GM18526 (cell line): ENCODE data around the gene CTDNEP1.

ENCODE experiments used
- POLR2A ChIP-seq: IDR thresholded peaks from 3 replicates; pipeline ENCODE4 v1.6.1; 2011; ENCODE audit not compliant: insufficient read length; ENCODE audit errors: extremely low read depth

The CTDNEP1 gene

DNA sequence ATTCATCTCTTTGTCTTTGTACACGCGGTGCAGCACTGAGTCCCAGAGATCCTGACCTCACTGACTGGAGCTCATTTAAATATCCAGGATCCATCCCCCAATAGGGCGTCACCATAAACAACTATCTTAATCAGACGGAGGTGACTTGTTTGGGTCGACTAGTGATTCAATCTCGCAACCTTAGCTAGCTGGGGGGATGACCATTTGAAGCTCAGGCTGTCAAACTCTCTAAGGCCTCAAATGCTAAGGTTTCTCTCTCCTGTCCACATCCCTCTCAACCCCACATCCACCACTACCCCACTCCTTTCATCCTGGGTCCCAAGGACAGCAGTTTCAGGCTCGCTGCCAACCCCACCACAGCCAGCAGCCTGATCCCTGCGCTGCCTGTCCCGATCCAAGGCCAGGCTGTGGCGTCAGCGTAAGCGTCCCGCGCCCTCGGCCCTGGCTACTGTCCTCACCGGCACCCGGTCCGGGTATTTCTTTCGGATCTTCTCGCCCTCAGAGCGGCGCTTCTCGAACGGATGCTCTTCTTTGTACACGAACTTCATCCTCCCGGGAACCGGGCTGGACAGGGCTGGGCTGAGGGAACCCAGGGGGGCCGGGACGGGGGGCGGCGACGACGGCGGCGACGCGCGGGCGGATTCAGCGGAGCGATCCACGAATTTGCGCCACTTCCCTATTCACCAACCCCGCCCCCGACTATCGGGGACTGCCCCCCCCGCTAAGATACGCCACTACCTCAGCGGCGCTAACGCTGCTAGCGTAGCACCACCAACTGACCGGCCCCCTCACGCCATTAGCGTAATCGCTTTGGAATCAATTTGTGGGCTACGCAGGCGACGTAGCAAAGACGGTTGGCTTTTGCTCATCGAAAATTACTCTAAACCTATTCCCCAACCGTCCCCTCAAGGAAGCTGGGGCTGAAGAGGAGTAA is 9.5 kb downstream of the CTDNEP1 start, which contains the start of gene GABARAP:
Gene GABARAP, minus strand, starts transcription at position 667 of the 934 bp plus-strand sequence. Its CDS starts 119 bp downstream, at position 548.
- TF ChIP-seq POLR2A: peak; percentile 56

DNA sequence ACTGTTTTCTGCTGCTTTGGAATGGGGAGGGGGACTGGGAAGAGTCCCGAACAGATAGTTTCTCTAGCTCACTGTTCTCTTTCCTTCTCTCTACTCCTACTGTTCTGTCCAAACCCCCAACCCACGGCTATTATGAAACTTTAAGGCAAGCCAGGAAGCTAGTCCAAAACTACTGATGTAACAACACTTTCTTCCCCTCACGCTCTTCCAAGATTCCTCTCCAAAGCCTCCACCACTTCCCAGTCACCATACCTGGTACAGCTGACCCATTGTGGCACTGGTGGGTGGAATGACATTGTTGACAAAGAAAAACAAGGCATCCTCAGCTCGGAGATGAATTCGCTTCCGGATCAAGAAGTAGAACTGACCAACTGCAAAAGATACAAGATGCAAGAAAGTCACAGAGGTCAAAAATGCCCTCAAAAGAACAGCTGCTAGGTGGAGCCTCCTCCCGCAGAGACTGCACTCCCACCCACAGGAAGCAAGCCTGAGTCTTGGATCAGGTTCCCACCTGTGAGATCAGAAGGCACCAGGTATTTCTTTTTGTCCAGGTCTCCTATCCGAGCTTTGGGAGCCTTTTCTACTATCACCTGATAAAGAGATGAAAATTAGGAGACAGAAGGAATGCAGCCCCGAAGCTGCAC is 10.3 kb downstream of the CTDNEP1 start:
- TF ChIP-seq POLR2A: no peak

DNA sequence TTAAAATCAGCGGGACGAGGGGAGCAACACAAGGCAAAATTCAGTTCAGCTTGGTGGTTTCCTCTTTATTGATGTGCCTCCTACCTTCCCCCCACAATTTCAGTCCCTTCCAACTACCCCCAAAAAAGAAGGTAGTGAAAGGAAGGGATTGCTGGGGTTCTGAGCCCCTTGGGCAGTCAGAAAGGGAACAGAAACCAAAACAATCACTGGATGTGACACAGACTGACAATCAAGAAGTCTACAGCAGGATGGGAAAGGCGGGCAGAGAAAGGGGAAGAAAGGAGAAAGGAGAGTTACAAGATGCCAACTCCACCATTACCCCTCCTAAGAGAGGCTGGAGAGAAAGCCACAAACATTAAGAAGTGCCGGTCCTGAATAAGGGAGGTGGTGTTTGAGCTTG is 11.2 kb downstream of the CTDNEP1 start:
- no peak for TF ChIP-seq POLR2A

DNA sequence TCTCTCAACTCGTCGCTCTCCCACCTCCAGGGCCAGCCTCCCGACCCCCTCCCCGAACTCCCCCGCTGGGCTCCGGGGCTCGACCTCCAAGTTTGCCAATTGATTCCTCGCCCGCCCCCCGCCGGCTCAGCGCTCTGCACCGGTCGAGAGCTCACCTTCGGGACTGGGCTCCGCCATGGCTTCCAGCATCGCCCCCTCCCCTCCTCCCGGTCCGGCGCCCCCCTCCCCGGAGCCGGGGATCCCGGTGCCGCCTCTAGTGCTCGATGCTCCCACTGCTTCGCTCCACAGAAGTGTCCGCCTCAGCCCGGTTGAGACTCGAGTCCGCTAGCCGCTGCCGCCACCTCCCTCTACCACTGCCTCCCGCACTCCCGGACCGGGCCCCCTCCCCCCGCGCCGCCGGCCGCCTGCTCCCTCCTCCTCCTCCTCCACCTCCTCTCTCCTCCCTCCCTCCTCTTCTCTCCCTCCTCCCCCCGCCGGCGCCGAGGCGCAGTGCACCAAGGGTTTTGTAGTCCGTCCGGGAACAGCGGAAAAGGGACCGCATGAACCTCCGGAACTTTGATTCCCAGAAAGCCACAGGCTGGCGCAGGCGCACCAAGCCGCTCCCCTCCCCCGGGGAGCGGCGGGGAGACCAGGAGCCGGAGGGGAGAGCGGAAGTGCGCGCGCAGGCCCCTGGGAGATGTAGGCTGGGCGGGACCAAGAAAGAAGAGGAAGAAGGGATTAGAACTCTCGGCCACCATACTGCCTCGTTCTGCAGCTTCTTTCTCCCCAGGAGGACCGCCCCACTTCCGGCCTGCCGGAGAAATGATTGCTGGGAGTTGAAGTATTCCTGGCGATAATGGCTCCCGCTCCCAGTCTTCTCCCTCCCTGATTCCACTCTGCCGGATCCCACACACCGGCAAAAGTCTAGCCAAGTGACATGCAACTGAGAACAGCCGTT is 12.2 kb downstream of the CTDNEP1 start, which contains the start of gene PHF23:
Gene PHF23, minus strand, starts transcription at position 367 of the 937 bp plus-strand sequence. Its CDS starts 178 bp downstream, at position 189.
- peak; percentile 32 for TF ChIP-seq POLR2A

DNA sequence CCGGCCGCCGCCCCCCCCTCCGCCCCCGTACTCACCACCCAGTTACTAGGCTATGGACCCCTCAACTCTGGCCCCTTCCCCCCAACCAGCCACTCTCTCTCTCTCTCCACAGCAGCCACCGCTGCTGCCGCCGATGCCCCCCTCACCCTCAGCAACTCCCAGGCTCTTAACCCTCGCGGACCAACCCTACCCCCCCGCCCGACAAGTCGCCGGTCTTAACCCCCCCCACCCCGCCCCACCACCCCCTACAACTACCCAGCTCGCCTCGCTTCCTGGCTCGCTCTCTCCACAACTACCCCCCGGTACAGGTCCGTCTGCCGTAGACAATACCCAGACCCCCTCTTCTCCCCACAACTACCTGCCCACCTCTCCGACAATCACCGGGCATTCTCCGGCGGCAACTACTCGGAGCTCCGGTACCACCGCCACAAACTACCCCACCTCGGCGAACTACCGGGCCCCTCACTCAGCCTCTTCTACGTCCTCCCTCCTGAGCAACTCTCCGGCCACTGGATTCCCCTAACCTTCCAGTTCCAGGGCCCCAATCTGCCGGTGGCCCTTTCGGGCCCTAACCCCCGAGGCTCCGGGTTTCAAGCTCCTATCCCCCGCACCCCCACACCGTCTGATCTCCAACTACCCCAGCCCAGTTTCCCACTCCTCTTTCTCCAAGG is 13.0 kb downstream of the CTDNEP1 start:
- TF ChIP-seq POLR2A: no peak

DNA sequence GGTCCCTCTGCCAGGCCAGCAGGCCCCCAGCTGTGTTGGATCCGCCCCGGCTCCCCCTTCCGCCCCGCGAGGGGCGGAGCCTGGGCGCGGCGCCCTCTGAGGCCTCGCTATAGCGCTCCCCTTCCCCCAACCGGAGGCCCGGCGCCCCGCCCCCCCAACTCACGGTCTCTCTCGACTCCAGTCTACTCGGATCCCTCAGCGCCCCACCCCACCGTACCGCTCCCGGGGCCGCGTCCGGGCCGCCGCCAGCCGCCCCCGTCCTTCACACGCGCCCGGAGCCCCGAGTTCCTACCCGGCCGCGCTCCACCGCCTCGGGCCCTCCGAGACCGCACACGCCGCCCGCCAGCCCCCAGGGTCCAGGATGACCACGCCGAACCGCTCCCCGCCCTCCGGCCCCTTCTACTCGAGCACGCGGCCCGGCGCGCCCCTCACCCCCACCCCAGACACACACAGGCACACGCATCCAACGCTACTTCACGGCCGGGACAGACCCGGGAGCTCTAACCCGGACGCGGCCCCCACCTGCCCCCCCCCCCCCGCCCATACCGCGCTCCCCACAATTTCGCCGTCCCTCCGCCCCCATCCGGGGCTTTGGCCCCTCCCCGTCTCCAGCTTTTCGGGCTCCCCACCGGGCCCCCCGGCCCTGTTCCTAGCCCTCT is 13.6 kb downstream of the CTDNEP1 start:
- peak; percentile 39 for TF ChIP-seq POLR2A

DNA sequence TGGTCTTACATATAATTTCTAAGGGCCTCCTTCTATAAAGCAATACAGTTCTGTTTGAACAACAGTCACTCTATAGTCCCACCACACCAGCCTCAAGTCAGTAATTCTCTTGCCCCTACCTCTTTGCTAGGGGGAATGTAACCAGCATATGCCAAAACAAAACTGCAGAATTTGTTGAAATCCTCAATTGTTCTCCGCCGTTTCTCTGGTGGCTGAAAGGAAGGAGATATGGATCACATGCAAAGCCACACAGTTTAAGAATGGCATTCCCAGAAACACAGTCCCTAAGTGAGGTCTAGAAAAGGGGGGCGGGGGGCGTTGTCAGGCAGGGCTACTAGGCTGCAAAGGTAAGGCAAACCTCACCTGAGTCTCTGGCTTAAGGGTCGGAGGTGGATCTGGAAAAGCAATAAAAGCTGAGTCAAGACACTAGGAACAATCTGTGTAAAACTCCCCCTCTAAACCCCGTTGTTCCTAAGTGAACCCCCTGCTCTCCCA is 14.2 kb downstream of the CTDNEP1 start:
- TF ChIP-seq POLR2A: no peak

DNA sequence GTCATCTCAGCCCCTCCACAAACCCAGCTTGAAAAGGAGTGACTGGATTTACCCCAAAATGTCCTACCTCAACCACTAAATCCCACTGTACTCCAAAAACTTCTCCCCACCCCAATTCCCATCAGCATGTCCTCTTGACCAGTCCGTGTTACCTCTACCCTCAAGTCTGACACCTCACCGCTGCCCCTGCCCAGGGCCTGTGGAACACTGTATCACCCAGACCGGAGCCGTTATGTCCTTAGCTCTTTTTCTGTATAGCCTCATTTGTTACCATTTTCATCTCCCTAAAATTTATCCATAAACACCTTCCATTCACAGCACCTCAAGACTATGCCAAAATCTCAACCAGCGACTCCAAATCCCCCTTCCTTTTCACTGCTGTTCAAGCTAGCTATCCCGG is 14.7 kb downstream of the CTDNEP1 start:
- TF ChIP-seq POLR2A: no peak

DNA sequence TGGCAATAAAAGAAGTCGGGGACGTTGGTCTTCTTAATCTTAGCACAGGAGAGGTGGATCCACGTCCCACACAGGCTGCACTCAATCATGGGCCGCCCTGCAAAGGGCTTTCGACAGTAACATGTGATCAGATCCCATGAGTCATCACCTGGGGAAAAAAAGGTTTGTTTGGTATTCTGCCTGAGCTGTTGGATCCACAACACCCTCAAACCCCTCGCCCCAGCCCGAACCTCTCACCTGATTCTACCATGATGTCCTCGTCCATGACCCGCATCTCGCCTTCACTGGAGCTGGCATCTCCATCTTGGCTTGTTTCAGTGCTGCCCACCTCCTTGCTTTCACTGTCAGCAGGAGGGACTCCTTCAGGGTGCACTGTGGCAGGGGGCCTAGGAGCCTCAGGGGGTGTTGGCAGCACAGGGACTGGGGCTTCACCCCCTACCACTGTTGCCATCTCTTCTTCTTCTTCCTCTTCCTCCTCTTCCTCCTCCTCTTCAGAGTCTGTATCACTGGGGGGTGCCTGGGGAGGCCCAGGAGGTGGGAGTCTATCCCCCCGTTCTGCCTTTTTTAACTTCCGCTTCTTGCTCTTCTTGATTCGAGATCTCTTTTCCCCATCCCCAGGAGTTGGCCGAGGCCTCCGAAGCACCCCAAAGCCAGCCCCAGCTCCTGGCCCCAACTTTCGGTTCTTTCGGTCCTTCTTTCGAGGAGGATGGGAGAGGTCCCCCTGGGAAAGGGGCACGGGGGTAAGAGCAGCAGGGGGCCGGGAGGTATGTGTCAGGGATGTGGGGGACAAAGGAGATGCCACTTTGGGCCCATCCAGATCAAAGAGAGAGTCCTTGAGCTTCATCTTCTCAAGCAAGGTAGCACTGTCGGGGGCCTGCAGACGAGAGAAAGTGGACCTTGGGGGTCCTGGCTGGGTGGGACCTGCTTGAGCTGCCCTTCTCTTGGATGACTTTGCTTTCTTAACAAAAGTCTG is 15.6 kb downstream of the CTDNEP1 start:
- TF ChIP-seq POLR2A: no peak

DNA sequence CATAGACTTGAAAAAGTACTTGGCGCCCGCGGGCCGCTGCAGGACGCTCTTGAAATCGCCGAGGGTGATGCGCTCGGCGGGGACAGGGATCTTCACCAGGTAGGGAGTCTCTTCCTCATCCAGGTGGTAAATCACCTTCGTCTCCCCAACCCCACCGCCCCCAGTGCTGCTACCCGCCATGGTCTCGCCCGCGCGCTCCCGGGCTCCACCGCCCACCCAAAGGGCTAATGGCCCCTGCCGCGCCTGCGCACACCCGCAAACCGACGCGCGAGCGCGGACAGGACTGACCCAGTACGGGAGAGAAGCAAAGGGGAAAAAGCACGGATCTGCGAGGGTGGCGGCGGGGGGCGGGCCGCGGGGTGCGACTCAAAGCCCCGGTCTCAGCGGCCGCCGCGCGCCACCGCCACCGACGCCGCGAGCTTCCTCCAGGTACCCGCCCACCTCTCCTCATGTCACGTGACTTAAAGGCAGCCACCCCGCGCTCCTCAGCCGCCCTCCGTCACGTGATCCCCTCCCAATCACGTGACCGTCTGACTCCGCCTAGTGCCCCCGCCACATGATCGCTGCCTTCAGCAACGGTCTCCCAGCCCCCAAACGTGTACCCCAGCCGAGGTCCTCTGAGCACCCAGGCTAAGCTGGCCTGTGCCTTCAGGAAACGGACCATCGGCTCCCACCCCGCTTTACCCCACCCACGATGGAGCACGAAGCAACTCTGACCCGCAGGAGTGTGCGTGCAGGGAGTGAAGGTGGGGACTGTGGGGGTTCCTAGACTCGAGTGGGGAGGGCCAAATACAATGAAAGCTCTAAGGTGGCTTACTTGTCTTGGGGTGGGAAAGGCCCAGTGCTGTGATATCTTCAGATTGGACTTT is 17.2 kb downstream of the CTDNEP1 start, which contains the start of gene DVL2:
Gene DVL2, minus strand, starts transcription at position 435 of the 869 bp plus-strand sequence. Its CDS starts 255 bp downstream, at position 180.
- TF ChIP-seq POLR2A: peak; percentile 77

DNA sequence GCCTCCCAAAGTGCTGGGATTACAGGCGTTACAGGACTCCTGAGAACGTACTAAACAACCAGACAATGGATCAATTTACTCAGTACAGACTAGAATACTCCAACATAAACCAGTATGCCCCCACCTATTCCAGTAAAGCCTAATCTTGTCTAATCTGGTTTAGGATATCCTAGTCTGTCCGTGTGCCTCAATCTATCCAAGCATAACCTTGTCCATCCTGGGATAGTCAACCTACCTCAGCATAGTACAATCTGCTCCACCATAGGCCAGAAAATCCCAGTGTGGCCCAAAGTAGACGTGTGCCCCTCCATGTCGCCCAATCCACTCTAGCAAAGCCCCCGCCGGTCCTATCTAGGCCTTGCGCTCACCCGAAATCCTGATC is 17.8 kb downstream of the CTDNEP1 start:
- no peak for TF ChIP-seq POLR2A

DNA sequence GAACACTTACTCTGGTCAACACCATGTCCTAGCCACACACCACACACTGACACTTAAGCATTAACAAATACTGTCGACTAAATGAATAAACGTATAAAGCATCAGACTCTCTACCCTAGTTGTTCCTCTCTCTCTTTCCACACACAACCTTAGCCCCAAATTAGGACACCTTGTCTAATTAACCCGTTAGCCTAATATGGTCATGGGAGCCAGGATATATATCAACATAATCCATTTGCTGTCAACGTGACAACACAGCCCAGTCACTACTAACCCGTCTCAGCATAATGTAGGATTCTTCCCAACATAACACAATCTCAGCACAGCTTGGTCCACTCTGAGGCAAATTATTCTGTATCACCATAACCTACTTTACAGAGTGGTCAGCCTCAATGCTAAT is 19.4 kb downstream of the CTDNEP1 start:
- TF ChIP-seq POLR2A: no peak
